ENCODE results near the gene CORO7.

The CORO7 gene

DNA sequence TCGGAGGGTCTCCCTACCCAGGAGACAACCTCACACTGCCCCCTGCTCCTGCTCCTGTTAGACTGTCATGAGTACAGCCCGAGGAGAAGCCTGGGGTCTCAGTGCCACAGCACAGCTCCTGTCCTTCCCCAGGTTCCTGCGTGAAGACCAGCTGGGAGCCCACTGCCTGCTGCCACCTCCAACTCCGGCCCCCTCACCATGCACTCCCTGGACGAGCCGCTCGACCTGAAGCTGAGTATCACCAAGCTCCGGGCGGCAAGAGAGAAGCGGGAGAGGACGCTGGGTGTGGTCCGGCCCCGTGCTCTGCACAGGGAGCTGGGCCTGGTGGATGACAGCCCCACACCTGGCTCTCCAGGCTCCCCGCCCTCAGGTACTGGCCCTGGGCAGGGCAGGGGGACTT is 84.3 kb downstream of the CORO7 start:
- TF ChIP-seq, protein P1, sequence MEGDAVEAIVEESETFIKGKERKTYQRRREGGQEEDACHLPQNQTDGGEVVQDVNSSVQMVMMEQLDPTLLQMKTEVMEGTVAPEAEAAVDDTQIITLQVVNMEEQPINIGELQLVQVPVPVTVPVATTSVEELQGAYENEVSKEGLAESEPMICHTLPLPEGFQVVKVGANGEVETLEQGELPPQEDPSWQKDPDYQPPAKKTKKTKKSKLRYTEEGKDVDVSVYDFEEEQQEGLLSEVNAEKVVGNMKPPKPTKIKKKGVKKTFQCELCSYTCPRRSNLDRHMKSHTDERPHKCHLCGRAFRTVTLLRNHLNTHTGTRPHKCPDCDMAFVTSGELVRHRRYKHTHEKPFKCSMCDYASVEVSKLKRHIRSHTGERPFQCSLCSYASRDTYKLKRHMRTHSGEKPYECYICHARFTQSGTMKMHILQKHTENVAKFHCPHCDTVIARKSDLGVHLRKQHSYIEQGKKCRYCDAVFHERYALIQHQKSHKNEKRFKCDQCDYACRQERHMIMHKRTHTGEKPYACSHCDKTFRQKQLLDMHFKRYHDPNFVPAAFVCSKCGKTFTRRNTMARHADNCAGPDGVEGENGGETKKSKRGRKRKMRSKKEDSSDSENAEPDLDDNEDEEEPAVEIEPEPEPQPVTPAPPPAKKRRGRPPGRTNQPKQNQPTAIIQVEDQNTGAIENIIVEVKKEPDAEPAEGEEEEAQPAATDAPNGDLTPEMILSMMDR (IDR thresholded peaks at IDR 0.05; ENCODE audit: borderline replicate concordance, insufficient read depth, low read depth, low read length) = no peak

DNA sequence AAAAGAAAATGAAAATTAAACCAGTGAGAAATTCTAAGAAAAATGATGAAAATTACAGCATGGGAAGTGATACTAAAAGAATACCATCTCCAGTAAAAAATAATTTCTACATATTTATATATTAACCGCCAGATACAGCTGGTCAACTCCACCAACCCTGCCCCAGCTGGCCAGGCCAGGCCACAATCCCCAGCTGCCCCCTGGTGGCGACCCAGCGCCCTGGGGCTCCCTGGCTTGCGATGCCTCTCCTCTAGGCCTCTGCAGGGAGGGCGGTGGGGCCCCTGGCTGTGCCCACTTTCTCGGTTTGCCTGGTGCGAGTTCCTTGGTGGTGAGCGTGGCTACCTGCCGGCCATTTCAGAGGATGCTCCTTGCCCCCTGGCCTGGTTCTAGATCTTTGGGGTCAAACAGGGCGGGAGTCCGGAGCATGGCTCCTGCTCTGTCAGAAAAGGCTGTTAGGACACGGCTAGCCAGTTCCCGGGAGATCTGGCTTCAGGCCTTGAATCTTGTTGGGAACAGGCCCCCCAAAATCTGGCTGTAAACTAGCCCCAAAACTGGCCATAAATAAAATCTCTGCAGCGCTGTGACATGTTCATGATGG is 86.0 kb downstream of the CORO7 start:
- H3K4me3 ChIP-seq (ENCODE audit: low read depth, low read length) = no peak overlapping the region

More for the DNA sequence above, 84.3 kb downstream of the CORO7 start:
- no peak overlapping the region for H3K4me3 ChIP-seq (ENCODE audit: low read depth, low read length)

DNA sequence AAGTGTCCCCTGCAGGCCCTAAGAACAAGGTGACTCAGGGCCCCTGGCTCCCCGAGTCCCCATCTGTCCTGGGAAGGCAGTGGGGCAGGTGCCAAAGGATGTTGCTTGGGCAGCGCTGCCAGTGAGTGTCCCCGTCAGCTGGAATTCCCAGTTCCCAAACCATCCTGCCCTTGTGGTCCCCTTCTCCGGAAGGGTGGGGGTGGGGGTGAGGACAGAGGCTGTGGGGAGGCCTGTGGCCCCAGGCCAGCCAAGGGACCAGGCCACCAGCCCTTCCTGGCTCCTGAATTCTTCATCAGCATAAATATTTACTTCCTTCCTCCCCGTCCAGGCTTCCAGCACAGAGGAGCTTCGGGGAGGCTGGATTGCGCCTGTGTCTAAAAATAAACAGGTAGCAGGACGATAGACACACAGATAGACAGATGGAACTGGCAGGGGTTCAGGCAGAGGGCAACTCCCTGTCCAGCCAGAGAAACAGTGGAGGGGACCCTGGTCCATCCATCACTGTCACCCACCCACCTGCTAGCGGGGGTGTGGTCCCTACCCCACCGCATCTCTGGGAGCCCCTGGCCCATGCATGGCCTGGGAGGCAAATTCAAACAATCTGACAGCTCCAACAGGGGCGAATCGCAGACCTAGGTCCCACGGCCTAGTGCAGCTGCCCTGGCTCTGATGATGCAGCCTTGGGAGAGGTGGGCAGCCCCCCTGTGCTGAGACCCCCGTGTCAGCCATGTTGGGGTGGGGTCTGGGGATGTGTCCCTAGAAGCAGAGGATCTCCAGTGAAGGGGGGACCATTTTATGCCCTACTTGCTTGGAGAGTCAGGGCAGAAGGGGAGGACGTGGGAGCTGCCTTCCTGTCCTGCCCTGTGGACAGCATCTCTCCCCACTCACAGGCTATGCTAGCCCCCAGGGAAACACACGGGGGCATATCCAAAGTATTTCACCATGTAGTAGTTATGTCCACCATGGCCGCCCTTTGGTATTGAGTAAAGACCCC is 87.3 kb downstream of the CORO7 start:
- TF ChIP-seq, protein P1 (IDR thresholded peaks at IDR 0.05; ENCODE audit: borderline replicate concordance, insufficient read depth, low read depth, low read length) = no peak
- no peak overlapping the region for H3K4me3 ChIP-seq (ENCODE audit: low read depth, low read length)

More for the DNA sequence above, 86.0 kb downstream of the CORO7 start:
- TF ChIP-seq, protein P1 (IDR thresholded peaks at IDR 0.05; ENCODE audit: borderline replicate concordance, insufficient read depth, low read depth, low read length) = peak; percentile 97

GRCh38 chr16:4328046-4328781 is 88.2 kb downstream of the CORO7 start:
- TF ChIP-seq, protein P1 (IDR thresholded peaks at IDR 0.05; ENCODE audit: borderline replicate concordance, insufficient read depth, low read depth, low read length) = peak; percentile 52; the same call in 1 of the 2 replicates
- H3K4me3 ChIP-seq (ENCODE audit: low read depth, low read length) = peak overlapping the region; percentile 36

DNA sequence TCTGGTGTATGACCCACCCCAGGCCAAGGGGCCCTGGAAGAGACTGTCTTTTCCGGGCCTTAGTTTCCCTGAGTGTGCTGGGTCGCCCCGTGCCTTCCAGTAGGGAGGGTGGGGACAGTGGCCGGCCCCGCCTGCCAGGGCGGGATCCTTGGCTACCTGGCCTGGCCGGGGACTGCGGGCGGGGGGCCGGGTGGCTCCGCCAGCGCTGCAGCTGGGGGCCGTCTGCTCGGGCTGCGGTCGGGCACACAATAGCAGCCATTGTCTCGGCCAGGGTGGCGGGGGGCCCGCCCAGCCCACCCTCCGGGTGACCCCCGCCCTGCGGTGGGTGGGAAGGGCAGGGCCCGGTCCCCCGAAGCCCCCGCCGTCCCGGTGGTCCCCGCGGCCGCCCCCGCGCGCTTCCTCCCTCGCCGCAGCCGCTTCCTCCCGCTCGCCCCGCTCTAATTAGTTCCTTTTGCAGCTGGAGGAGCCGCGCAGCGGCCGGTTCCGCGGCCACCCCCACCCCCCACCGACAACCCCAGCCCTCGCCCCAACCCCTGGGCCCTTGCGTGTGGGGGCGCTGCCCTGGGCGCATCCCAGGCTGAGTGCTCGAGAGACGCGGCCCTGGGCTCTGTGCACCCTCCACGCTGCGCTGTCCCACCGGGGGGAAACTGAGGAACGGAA is 88.9 kb downstream of the CORO7 start:
- peak overlapping the region; percentile 36 for H3K4me3 ChIP-seq (ENCODE audit: low read depth, low read length)
- TF ChIP-seq, protein P1 (IDR thresholded peaks at IDR 0.05; ENCODE audit: borderline replicate concordance, insufficient read depth, low read depth, low read length) = no peak

GRCh38 chr16:4325253-4325758 is 91.1 kb downstream of the CORO7 start:
- TF ChIP-seq, protein P1 (IDR thresholded peaks at IDR 0.05; ENCODE audit: borderline replicate concordance, insufficient read depth, low read depth, low read length) = no peak
- H3K4me3 ChIP-seq (ENCODE audit: low read depth, low read length) = no peak overlapping the region

All from GM12875 (cell line).